Measurements from ENCODE around the gene TMEM37. TPM values are rescaled to one million over a fixed set of nuclear protein-coding genes. Genes with fewer than 3 reads are reported as not detected.

TMEM37 gene
- total RNA-seq, 3 donors from 2014 or later (not counting 1 experiment from before 2014, with no cell fraction given): not detected

- Histone ChIP-seq H3K36me3 (ENCODE audit: control insufficient read depth, insufficient read depth, low read length) (no peaks in the 10 kb centered on the region), H3K27me3 (ENCODE audit: control insufficient read depth, insufficient read depth, low read length) (peaks cover 3% of the 10 kb centered on the region), H3K4me3 (ENCODE audit: low read length) (no peak overlapping the region), H3K27ac (ENCODE audit: low read length) (no peak overlapping the region), H3K9me3 (ENCODE audit: control insufficient read depth, insufficient read depth, low read length) (no peaks in the 10 kb centered on the region), H3K4me1 (ENCODE audit: control insufficient read depth, insufficient read depth, low read length) (no peaks in the 10 kb centered on the region)
- Mint-ChIP-seq H3K9me3 (no peaks in the 10 kb centered on the region), H3K4me1 (no peaks in the 10 kb centered on the region), H3K36me3 (no peaks in the 10 kb centered on the region), H3K27me3 (ENCODE audit: low read depth in 2 of 2) (peaks cover 27 to 40% of the 10 kb centered on the region in 2 donors), H3K27ac (no peak overlapping the region), H3K4me3 (no peak overlapping the region)
- ATAC-seq: peak in 1 of 3 donors; percentile 14
- 85% methylated on average over 9 of the region's 9 CpGs for WGBS (ENCODE audit: insufficient coverage)
- TF ChIP-seq CTCF (IDR thresholded peaks at IDR 0.05): no peak
- no peak for DNase-seq
- intact Hi-C loops (cut with micrococcal nuclease): no loop called here
Observed at GRCh38 chr2:119451336-119452050, 19.8 kb downstream of the TMEM37 start.

DNA sequence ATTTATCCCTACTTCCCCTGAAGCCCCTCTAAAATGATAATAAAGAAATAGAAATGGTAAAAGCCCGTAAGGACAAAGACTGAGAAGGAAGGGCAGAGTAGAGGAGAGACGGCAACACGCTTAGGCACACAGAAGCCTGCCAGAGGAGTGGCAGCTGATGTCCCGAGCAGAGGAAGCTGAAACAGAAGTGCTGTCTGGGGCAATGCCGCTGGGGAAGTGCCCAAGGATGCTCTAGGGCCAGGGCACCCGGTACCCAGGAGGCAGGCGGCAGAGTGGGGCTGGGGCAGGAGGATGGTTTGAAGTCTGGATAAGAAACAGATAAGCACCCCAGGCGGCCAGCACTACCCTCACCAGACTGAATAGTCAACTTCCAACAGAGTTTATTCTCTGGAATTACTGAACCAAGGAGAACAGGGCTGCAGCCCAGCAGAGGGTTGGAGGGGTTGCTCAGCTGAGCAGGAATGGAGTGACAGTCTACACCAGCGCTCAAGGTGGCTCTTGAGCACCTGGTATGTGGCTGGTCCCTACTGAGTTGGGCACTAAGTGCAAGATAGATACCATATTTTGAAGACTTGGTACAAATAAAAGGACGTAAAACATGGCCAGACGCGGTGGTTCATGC is 22.4 kb downstream of the TMEM37 start:
- intact Hi-C loops (cut with micrococcal nuclease): no loop called here
- WGBS (ENCODE audit: insufficient coverage): 83% methylated on average over 11 of the region's 12 CpGs
- H3K27me3 Mint-ChIP-seq (ENCODE audit: low read depth in 2 of 2): peaks cover 20 to 23% of the 10 kb centered on the region in 2 donors

DNA sequence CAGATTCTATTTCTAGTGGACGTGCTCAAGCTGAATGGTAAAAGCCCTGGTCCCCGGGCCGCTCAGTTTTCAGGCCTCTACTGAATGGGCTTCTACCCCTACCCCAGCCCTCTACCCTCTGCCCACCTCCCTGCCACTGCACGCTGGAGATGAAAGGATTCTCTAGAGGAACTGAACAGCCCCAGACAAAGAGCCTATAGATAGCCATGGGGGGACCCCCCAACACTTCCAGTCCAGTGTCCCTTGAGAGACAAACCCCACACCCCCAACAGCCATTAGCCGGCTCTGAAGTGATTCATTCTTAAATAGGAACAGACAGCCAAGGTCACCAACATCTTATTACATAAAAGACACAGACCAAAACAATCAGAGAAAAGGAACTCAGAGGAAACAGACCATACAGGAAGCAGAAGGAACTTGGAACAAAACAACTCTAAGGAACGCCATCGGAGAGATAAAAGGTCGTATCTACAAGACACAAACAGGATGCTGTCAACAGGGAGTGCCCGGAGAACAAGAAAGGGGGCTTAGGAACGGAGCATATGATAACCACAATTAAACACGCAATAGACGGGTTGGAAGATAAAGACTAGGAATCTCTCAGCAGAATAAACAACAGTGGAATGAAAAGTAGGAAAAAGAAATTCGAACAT is 23.5 kb downstream of the TMEM37 start:
- H3K4me1 Mint-ChIP-seq: no peaks in the 10 kb centered on the region
- no peaks in the 10 kb centered on the region for H3K36me3 ChIP-seq (ENCODE audit: control insufficient read depth, insufficient read depth, low read length)
- H3K27ac Mint-ChIP-seq: no peak overlapping the region
- H3K27me3 Mint-ChIP-seq (ENCODE audit: low read depth in 2 of 2): peaks cover 20 to 21% of the 10 kb centered on the region in 2 donors
- H3K36me3 Mint-ChIP-seq: no peaks in the 10 kb centered on the region
- no peak overlapping the region for H3K4me3 ChIP-seq (ENCODE audit: low read length)
- DNase-seq (no peak), ATAC-seq (no peak)
- intact Hi-C loops (cut with micrococcal nuclease): no loop called here
- TF ChIP-seq CTCF (IDR thresholded peaks at IDR 0.05): no peak
- H3K27me3 ChIP-seq (ENCODE audit: control insufficient read depth, insufficient read depth, low read length): no peaks in the 10 kb centered on the region
- no peaks in the 10 kb centered on the region for H3K9me3 ChIP-seq (ENCODE audit: control insufficient read depth, insufficient read depth, low read length)
- no peak overlapping the region for H3K27ac ChIP-seq (ENCODE audit: low read length)
- H3K9me3 Mint-ChIP-seq: no peaks in the 10 kb centered on the region
- H3K4me3 Mint-ChIP-seq: no peak overlapping the region
- 33% methylated on average over 13 of the region's 13 CpGs for WGBS (ENCODE audit: insufficient coverage)
- no peaks in the 10 kb centered on the region for H3K4me1 ChIP-seq (ENCODE audit: control insufficient read depth, insufficient read depth, low read length)

More for the DNA sequence above, 22.4 kb downstream of the TMEM37 start:
- DNase-seq (no peak), ATAC-seq (no peak)
- Histone ChIP-seq H3K4me3 (ENCODE audit: low read length) (no peak overlapping the region), H3K27me3 (ENCODE audit: control insufficient read depth, insufficient read depth, low read length) (no peaks in the 10 kb centered on the region), H3K27ac (ENCODE audit: low read length) (no peak overlapping the region), H3K36me3 (ENCODE audit: control insufficient read depth, insufficient read depth, low read length) (no peaks in the 10 kb centered on the region), H3K9me3 (ENCODE audit: control insufficient read depth, insufficient read depth, low read length) (no peaks in the 10 kb centered on the region), H3K4me1 (ENCODE audit: control insufficient read depth, insufficient read depth, low read length) (no peaks in the 10 kb centered on the region)
- H3K4me1 Mint-ChIP-seq: no peaks in the 10 kb centered on the region
- no peaks in the 10 kb centered on the region for H3K36me3 Mint-ChIP-seq
- H3K9me3 Mint-ChIP-seq: no peaks in the 10 kb centered on the region
- TF ChIP-seq CTCF (IDR thresholded peaks at IDR 0.05): no peak
- H3K27ac Mint-ChIP-seq: no peak overlapping the region
- no peak overlapping the region for H3K4me3 Mint-ChIP-seq

Data from natural killer cell (primary cell).